NCI-H524 treated with DMSO at 0.1 percent for 48 hours (cell line): ENCODE results near the gene STAG3.
"Not testable (repeated sequence)": the region's sequence is repeated elsewhere in the genome, so short reads cannot be mapped to it uniquely, and the experiment has no call there.

Source experiments
- DNase-seq: peaks from one replicate; lab custom pipeline; 2025; lab: John Stamatoyannopoulos, UW

Gene STAG3

GRCh38 chr7:100177045-100178001 is at the start of gene STAG3, which contains the start of gene GPC2:
TSS of gene STAG3 (plus strand) at chr7:100177918. CDS start at chr7:100180557, 2,639 bp downstream.
TSS of gene GPC2 (minus strand) at chr7:100177381. CDS start at chr7:100177199, 182 bp downstream.
- DNase-seq, result peak; percentile 71

- no peak for DNase-seq
Observed at GRCh38 chr7:100128637-100128963, 49.1 kb upstream of the STAG3 start.

- not testable (repeated sequence) for DNase-seq
Observed at GRCh38 chr7:100130220-100130607, 47.5 kb upstream of the STAG3 start.

- DNase-seq, result no peak
Observed at GRCh38 chr7:100130608-100131453, 46.9 kb upstream of the STAG3 start.

- peak; percentile 20 for DNase-seq
Observed at GRCh38 chr7:100132126-100132525, 45.6 kb upstream of the STAG3 start.

GRCh38 chr7:100132697-100133151 is 45.0 kb upstream of the STAG3 start:
- DNase-seq, result no peak

GRCh38 chr7:100137851-100138760 is 39.6 kb upstream of the STAG3 start:
- DNase-seq, result no peak

- DNase-seq, result no peak
Observed at GRCh38 chr7:100141555-100141949, 36.2 kb upstream of the STAG3 start.

GRCh38 chr7:100142461-100142860 is 35.3 kb upstream of the STAG3 start:
- no peak for DNase-seq

- not testable (repeated sequence) for DNase-seq
Observed at GRCh38 chr7:100146350-100146749, 31.4 kb upstream of the STAG3 start.

GRCh38 chr7:100147278-100147677 is 30.4 kb upstream of the STAG3 start:
- no peak for DNase-seq

GRCh38 chr7:100148225-100148558 is 29.5 kb upstream of the STAG3 start:
- DNase-seq, result no peak

- peak; percentile 94 for DNase-seq
Observed at GRCh38 chr7:100148559-100149328, 29.0 kb upstream of the STAG3 start, which contains the start of gene LAMTOR4. TSS of gene LAMTOR4 (plus strand) at chr7:100148918. CDS start at chr7:100148973, 55 bp downstream.

GRCh38 chr7:100152404-100152803 is 25.3 kb upstream of the STAG3 start:
- DNase-seq, result no peak

GRCh38 chr7:100152937-100153666 is 24.6 kb upstream of the STAG3 start:
- DNase-seq, result no peak

- DNase-seq, result no peak
Observed at GRCh38 chr7:100153708-100154535, 23.8 kb upstream of the STAG3 start.

- DNase-seq, result no peak
Observed at GRCh38 chr7:100154651-100155491, 22.8 kb upstream of the STAG3 start.
